ENCODE results near the gene IFNGR2. TPM values are rescaled to one million over a fixed set of nuclear protein-coding genes. Genes with fewer than 3 reads are reported as not detected.

IFNGR2 gene
- total RNA-seq, 1 experiment from 2014 or later: 44.1 TPM

- Histone ChIP-seq H3K23ac (ENCODE audit: insufficient read length, low read depth, low read length) (no peak overlapping the region), H2BK20ac (ENCODE audit: low read depth, low read length, poor library complexity, severe bottlenecking) (no peak overlapping the region), H2BK120ac (ENCODE audit: low read depth, low read length, poor library complexity, severe bottlenecking) (no peak overlapping the region), H3K9ac (ENCODE audit: extremely low read depth, insufficient read length, low read length) (no peak overlapping the region), H3K4me2 (ENCODE audit: insufficient read depth, insufficient read length, low read length) (no peak overlapping the region), H3K23me2 (ENCODE audit: insufficient read length, low read depth, low read length, poor library complexity, severe bottlenecking) (no peaks in the 10 kb centered on the region), H3K14ac (ENCODE audit: insufficient read depth, low read length) (no peak overlapping the region), H2BK15ac (ENCODE audit: low read depth, low read length) (no peak overlapping the region), H2BK12ac (ENCODE audit: insufficient read length, low read depth, low read length) (no peak overlapping the region), H3K18ac (ENCODE audit: insufficient read length, low read depth, low read length) (no peak overlapping the region), H3K4ac (ENCODE audit: low read depth, low read length) (no peak overlapping the region), H3K27me3 (ENCODE audit: insufficient read depth, low read length) (no peaks in the 10 kb centered on the region), H3K9me3 (ENCODE audit: control insufficient read depth, low read depth, low read length) (no peaks in the 10 kb centered on the region), H3T11ph (ENCODE audit: low read length) (no peak overlapping the region), H3K4me1 (ENCODE audit: insufficient read depth, low read length) (no peaks in the 10 kb centered on the region), H3K27ac (ENCODE audit: insufficient read length, low read depth, low read length) (no peak overlapping the region), H2AK5ac (ENCODE audit: insufficient read length, low read length) (no peak overlapping the region), H4K91ac (ENCODE audit: insufficient read length, low read depth, low read length) (no peak overlapping the region), H4K20me1 (ENCODE audit: control insufficient read depth, insufficient read depth, insufficient read length) (no peaks in the 10 kb centered on the region), H2BK5ac (ENCODE audit: insufficient read length, low read length) (no peak overlapping the region), H3K56ac (ENCODE audit: insufficient read length, low read depth, low read length) (no peak overlapping the region), H4K8ac (replicated peaks; ENCODE audit: insufficient read length, low read depth, low read length) (no peak overlapping the region), H2AFZ (ENCODE audit: low read length) (no peak overlapping the region), H3K79me1 (ENCODE audit: insufficient read depth, low read depth, low read length, poor library complexity, severe bottlenecking) (no peaks in the 10 kb centered on the region), H4K5ac (ENCODE audit: insufficient read length, low read depth, low read length) (no peak overlapping the region), H3K79me2 (ENCODE audit: insufficient read depth, low read length) (no peaks in the 10 kb centered on the region)
- Mint-ChIP-seq H3K9me3 (no peaks in the 10 kb centered on the region), H3K4me3 (no peak overlapping the region), H3K27me3 (ENCODE audit: low read depth) (no peaks in the 10 kb centered on the region), H3K4me1 (no peaks in the 10 kb centered on the region), H3K36me3 (ENCODE audit: insufficient read depth in 1 of 3, low read depth in 3 of 3) (peaks cover 5 to 11% (median 9%) of the 10 kb centered on the region in 3 experiments; a peak in 3 of 7 replicates), H3K27ac (peak overlapping the region in 2 of 3 experiments; percentile 9 to 24; a peak in 4 of 7 replicates)
- DNase-seq: no peak
- TF ChIP-seq, protein P1, sequence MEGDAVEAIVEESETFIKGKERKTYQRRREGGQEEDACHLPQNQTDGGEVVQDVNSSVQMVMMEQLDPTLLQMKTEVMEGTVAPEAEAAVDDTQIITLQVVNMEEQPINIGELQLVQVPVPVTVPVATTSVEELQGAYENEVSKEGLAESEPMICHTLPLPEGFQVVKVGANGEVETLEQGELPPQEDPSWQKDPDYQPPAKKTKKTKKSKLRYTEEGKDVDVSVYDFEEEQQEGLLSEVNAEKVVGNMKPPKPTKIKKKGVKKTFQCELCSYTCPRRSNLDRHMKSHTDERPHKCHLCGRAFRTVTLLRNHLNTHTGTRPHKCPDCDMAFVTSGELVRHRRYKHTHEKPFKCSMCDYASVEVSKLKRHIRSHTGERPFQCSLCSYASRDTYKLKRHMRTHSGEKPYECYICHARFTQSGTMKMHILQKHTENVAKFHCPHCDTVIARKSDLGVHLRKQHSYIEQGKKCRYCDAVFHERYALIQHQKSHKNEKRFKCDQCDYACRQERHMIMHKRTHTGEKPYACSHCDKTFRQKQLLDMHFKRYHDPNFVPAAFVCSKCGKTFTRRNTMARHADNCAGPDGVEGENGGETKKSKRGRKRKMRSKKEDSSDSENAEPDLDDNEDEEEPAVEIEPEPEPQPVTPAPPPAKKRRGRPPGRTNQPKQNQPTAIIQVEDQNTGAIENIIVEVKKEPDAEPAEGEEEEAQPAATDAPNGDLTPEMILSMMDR (conservative IDR thresholded peaks at IDR 0.05): no peak
- no CpG with 5 or more reads among the region's 3 CpGs for WGBS (ENCODE audit: extremely low coverage, insufficient read length, low lambda C conversion rate)
These were observed 49.1 kb downstream of the IFNGR2 start for GRCh38 chr21:33452362-33452761.
